GM21529 (cell line): ENCODE measurements around the gene CEMIP2.

Experiments used
- ATAC-seq: cut with Tn5 transposase; IDR thresholded peaks from one replicate; pipeline ENCODE4 v1.9.1; 2021; ENCODE audit not compliant: unreplicated experiment

CEMIP2 gene

DNA sequence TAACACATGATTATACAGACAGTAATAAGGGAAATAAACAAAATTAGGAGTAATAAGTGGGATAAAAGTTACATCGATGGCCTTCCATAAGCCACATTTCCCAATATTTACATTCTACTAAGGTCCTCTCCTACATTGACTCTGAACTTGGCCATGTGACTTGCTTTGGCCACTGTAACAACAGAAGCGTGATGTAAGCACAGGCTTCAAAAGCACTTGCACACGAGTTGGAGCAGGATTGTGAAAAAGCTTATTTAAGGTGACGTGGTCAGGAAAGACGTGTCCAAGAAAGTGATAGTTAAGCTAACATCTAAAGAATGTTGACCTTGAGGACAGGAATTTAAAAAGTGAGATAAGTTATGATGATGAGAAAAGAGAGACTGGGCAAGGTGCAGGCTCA lies 9.8 kb upstream of the CEMIP2 start:
- ATAC-seq, result no peak

DNA sequence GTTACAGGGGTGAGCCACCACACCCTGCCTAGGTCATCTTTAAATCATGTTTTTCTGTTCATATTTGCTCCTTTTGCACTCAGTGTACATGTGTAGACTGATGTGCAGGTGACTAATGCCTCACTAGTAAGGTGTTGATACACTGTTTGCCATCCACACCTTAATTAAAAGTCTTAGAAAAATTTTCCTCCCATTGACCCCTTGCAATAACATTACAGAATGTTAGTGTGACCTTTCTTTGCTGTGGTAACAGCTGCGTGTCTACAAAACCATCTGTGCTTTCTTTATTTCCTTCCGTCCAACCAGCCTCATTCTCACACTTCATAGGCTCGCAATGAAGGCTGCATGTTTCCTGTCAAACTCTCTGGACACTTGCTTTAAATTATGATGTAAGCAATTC lies 6.6 kb upstream of the CEMIP2 start:
- ATAC-seq, result peak; percentile 65

DNA sequence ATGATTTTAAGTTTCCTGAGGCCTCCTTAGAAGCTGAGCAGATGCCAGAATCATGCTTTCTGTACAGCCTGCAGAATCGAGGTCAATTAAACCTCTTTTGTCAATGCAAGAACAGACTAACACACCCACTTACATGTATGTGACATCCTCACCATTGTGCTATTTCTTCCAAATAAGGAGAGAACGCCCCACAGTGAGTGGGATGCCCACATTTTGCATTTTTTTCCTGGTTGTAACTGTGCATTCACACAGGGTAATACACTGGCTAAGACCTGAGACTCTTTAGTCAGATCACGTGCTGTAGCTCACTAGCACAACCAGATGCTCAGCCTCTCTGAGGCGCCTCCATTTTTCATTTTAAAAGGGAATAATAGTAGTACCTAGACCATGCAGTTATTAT lies 4.4 kb upstream of the CEMIP2 start:
- no peak for ATAC-seq

DNA sequence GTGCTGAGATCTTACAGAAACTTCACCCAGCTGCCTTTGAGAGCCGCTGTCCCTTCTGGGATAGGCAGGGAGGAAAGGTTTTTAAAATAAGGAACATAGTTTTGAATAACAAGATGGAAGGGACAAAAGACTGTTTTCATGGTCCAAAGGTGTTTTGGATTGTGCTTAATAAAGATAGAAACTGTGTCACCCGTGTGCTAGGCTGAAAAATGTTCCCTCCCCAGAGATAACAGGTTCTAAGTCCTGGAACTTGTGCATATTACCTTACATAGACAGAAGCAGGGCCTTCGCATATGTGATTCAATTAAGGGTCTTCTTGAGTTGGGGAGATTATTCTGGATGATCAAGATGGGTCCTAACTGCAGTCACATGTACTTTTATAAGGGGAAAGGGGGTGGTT lies 1.9 kb upstream of the CEMIP2 start:
- ATAC-seq, result no peak

DNA sequence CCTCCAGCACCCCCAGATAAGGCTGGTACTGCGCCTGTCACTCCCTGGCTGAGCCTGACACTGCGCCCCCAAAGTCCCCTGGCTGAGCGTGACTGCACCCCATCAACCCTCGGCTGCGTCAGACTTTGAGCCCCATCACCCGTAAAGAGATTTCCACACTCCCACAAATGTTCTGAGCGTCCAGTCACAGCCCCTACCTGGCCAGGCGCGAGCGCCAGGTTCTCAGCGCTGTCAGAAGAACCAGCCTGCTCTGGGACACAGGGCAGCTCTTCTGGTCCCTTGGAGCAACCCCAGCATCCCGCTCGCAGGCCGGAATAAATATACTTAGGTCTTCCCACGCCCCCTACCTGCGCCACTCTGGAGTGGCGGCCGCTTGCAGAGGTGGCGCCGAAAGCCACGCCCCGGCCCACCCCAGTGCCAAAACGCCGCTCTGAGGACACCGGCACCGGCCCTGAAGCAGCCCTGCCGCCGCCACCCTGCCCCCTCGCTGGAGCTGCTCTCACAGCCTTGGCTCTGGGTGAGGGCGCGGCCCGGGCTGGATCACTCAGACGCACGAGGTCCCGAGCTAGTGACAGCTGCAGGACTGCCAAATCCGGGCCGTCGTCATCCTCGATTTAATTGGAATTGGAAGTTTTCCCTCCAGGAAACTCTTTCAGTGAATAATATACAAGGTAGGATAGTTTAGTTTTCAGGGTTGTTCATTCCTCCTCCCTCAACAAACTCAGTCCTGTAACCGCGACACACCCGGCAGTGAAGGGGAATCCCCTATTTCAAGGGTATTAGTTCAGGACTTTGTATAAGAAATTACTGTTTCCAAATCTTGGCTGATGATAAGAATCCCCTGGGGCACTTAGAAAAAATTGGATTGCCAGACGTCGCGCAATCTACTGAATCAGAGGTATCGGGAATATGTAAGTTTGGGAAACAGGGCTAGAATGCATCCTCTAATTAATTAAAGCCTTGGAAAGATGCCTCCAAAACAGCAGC lies 1.2 kb upstream of the CEMIP2 start:
- ATAC-seq, result peak; percentile 34

DNA sequence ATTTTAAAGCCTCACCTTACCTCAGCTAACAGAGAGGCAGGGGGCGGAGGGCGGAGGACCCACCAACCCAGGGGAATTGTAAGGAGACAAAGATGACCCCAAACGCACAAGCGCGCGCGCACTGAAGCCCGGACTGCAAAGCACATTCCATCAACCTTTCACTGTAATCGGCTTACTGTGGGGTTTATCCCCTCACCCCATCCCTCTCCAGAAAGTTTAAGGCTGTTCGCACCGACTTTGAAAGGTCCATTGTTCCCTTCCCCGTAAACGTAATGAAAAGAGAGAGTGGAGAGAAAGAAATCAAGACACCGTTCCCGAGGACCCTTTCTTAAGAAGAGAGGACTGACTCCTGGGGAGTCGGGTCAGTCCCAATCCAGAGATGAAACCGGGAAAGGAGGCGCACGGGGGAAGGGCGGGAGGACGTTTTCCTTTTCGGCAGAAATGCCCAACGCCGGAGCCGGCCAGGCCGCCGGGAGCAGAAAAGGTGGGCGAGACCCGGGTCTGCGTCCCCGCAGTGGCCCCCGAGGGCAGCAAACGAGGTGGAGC lies 464 bp downstream of the CEMIP2 start:
- ATAC-seq, result no peak

DNA sequence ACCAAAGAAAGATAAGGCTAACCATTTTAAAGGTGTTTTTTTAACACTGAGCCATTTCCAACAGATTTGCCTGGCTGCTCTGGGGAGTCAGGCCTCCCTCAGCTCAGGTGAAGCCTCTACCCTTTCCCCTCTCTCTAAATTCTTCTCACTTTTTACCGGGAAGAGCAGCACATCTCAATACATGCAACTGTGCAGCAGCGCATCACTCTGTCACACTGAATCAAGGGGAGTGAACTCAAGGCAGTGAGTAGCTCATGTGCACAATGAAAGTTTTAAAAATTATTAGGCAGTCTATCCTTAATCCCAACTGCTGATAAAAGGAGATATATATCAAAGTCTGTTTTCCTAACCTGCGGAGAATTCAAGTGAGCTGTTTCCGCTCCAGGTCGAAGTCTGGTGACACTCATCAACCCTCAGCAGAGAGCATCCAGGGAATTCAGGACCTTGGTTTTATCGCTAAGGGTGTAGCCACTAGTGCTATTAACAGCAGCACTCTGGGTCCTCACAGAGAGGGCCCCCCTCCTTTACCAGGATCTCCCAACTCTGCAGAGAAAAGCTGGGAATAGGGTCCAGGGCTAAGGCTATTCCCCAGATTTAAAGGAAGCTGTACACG lies 1.0 kb downstream of the CEMIP2 start:
- ATAC-seq, result no peak

DNA sequence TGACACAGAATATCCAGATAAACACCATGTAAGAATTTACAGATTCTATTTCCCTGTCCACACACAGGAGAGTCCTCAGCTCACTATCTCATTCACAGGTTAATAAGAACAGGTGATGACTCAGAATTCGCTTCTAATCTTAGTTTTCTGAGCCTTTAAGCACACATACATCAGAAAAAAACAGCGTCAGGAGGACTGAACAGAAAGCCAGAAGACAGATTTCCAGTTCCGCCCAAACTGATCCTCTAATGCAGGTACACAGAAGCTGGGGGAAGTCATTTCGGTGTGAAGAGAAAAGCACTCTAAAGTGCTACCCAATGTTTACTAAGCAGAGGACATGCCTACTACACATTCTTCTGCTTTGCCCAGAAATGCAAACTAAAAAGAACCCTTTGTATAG lies 1.6 kb downstream of the CEMIP2 start:
- no peak for ATAC-seq

DNA sequence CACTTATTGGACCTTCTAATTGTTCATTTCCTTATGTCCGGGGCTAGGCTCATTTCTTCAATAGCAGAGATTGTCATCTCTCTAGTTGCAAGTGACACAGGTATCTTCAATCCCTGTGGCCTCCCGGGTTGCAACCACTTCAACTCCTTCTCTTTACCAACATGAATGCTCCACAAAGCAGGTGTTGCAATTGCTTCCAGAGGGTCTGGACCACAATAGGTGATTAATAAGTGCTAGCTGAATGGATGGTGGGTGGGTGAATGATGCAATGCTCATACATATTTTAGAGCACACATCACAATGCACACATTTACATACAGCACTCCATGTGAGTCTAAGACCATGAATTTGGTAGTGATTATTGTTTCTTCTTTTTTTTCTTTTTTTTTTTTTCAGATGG lies 2.6 kb downstream of the CEMIP2 start:
- ATAC-seq, result no peak

DNA sequence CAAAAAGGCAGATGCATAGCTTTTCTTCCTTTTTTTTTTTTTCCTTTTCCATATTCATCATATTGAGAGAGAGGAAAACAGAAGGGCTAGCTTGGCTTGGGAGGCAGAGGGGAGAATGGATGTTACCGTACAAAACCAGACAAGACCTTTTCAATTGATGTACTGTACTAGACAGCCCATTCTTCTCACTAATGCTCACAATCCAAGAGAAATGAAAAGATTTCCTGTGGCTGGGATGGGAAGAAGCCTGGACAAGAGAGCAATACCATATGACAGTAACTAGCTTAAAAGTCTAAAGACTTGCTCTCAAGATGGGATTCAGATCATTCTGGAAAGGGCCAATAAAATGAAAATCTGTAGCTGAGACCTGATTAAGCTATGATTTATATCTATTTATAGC lies 3.4 kb downstream of the CEMIP2 start:
- ATAC-seq, result no peak

DNA sequence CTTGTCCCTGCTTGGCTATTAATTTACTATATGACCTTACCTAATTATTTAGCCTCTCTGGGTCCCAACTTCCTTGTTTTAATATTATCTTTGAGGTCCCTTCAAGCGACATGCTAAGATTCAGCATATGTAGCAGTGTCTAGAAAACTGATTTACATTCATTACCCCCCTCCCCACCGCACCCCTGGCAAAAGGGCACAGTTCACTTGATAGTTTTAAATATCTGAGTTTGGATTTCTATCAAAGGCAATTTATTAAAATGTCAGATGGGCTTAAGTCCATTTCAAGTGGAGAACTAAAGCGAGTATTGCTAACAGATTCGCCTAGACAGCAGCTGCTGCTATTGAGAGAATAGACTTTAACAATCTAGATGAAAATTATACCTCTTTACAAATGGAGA lies 3.9 kb downstream of the CEMIP2 start:
- ATAC-seq, result no peak

DNA sequence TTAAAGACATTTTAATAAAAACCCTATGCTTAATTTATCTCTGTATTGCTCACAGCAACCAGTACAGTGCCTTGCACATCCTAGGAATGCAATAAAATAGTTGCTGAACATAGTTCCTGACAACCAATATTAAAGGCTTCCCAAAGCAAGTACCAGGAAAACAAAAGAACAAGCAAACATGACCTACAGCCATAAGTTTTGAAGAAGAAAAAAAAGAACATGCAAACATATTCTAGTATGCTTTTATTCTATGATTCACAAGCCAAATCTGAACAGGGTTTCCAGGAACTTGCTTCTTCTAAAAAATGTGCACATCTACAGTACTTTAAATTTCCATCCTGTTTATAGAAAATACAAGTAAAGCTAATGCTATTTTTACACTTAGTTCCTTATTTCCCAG lies 4.5 kb downstream of the CEMIP2 start:
- ATAC-seq, result no peak

DNA sequence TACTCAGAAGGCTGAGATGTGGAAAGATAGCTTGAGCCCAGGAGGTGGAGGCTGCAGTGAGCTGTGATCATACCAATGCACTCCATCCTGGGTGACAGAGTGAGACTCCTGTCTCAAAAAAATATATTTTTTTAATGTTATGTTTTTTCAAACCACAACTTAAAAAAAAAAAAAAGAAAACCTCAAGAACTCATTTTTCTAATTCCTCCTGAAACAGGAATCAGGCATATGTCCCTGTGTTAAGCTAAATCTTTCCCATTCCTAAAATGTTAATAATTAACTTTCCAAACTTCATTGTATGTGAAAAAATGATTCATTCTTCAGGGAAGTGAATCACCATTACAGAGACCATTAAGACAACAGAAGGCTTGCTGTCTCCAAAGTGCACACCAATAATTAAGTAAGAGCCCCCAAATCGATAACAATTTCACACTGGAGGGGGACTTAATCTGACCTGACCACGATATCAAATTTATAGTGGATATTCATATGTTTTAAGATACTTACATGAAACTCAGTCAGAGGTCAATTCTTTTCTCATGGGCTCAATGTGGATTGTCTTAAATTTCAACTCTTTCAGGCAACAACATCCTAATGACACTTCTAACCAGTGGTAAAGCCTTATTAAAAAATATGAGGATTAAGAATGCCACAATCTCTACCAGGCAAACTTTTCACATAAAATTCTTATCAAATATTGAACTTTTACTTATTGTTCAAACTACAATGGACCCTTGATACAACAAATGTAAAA lies 5.2 kb downstream of the CEMIP2 start:
- ATAC-seq, result no peak

DNA sequence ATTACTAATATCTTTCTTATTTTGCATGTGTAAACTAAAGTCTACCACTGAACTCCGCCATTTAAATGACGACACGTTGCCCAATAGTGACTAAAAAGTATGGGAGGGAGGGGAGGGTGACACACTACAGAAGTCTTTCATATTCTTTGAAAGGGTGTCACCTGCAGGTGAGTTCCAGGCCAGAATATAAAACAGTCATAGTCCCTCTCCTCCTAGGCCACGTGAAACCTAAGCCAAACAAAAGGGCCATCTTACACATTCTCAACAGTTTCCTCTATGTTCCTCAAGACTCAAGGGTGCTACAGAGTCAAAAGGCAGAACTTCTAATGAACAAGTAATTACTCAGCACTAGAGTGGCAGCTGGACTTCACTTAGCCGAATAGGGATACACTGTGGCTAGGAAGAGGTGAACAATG lies 6.4 kb downstream of the CEMIP2 start:
- no peak for ATAC-seq

DNA sequence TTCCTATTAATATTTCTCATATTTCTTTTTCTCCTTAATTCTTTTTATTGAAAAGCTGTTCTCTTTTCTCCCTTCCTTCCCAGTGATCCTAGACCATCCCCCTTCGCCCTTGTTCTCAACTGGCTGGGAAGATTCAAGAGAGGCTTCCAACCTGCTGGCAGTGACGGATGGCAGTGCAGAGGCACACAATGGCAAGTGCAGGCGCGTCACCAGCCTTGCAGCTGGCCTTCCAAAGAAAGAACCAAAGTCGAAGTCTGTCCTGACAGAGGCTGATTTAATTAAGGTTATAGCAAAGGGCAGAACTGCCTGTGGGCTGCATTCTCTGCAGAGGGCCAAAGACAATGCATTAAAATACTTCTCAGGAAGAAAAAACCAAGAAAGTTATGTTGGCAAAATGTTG lies 7.4 kb downstream of the CEMIP2 start:
- no peak for ATAC-seq

DNA sequence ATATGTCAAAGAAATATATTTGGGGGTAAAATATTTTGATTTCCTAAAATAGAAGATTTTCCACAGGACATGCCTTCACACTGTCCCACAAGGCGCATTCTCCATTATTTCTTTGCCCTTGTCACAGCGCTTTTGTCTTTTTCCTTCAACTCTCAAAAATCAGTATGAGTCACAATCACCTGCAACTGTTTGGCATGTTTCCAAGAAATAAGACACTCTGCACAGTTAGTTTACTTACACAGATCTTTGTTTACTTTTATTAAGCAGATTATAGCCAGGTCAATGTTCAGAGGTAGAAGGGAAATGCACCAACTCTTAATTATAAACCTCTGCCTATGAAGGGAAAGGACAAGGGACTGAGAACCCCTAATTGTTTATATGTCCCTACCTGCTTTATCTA lies 9.5 kb downstream of the CEMIP2 start:
- no peak for ATAC-seq

DNA sequence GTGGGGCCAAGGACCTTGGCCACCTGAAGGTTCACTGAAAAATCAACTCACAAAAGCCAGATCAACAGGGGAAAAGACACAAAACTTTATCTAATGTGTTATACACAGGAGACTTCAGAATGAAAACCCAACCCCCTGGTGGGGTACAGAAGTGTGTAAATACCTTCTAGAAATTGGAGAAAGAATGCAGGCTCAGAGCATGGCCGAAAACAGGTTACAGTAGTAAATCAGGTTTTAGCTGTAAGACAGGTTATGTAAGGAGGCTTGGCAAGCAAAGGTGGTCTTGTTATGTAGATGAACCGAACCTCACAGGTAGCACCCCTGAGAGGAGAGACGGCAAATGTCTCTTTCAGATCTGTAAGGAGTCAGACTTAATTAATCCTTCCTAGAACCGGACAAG lies 10.0 kb downstream of the CEMIP2 start:
- no peak for ATAC-seq

DNA sequence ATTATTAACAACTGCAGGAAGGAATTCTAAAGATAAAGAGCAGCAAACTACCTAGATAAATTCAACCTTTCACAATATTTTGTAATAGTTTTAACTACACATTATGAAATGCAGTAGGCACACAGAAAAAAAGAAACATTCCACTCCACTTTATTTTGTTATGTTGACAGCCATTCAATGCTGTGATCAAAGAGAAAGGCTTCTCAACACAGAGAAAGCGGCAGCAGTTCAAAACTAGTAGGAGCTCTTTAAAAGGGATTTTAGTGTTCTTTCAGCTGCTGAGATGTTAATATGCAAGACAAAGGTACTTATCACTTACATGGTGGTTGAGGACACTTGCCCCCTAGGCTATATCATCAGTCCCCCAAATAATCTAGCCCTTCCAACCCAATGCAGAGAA lies 11.6 kb downstream of the CEMIP2 start:
- ATAC-seq, result no peak

DNA sequence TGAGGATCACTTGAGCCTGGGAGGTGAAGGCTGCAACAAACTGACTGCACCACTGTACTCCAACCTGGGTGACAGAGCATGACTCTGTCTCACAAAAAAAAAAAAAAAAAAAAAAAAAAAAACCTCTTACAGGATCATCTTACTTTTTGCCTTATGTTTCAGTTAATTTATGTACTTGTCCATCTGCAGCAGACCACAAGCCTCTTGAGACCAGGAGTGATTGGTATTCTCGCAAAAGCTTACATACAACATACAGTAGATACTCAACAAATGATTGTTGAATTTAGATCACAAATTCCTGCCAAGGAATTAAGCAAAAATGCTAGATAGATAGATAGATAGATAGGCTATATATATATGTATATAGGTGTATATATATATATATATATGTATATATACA lies 12.4 kb downstream of the CEMIP2 start:
- no peak for ATAC-seq

DNA sequence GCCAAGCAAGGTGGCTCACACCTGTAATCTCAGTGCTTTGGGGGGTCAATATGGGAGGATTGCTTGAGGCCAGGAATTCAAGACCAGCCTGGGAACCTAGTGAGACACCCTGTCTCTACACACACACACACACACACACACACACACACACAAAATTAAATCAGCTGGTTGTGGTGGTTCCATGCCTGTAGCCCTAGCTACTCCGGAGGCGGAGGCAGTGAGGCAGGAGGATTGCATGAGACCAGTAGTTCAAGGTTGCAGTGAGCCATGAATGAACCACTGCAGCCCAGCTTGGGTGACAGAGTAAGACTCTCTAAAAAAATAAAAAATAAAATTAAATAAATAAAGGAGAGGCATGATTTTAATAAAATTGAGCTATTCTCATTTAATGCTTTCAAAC lies 13.1 kb downstream of the CEMIP2 start:
- no peak for ATAC-seq

DNA sequence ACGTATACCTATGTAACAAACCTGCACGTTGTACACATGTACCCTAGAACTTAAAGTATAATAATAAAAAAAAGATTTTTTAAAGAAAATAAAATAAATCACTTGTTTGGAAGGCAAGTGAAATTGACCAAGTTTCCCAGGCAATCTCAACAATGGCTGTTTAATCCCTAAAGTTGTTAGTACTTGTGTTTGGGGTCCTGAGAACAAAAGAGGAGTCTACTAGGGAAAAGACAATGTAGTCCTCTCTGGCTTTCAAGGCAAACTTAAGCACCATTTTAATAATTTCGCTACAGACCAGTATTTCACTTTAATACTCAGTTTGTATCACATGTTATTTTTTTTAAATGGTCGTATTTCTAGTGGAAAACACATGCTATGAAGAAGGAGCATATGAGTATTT lies 14.2 kb downstream of the CEMIP2 start:
- no peak for ATAC-seq

DNA sequence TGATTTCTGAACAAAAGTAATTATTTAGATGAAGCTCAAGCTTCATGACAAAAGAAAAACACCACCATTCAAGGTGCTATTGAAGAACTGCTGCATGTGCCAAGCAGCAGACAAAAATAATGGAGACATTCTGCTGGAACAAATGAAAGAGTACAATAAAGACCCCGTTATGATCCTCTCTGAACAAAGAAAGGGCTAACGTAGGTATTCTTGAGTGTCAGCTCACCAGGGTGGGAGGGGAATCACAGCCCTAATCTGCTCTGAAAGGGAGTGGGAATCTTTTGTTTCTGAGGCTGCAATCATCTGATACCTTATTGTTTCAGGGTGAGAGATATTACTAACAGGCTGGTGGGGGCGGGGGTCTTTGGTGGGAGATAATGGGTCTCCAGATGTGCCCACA lies 15.4 kb downstream of the CEMIP2 start:
- ATAC-seq, result no peak
